GM23338 (cell line): ENCODE measurements around the gene RAC2. TPM values are rescaled to one million over a fixed set of nuclear protein-coding genes. Genes with fewer than 3 reads are reported as not detected.

Experiments
- ATAC-seq: fragments of 200-7000 bp; cut with Tn5 transposase; 3 replicates; pipeline ENCODE4 v1.9.1; 2020
- DNase-seq: peaks from one replicate; pipeline ENCODE4 v3.0.0-alpha.2; 2015; ENCODE audit warnings: low spot score
- H2AFZ ChIP-seq: fragments of 200-600 bp; sonication (generic); 2 replicates; pipeline ENCODE4 v1.8.0; 2016; ENCODE audit warnings: antibody characterized with exemption, mild to moderate bottlenecking, moderate library complexity
- H3F3A ChIP-seq: fragments of 200-600 bp; sonication (generic); replicated peaks from 2 replicates; pipeline ENCODE4 v1.8.0; 2017; ENCODE audit warnings: antibody characterized with exemption, mixed run types, low read depth
- H3K27ac ChIP-seq: fragments of 200-600 bp; sonication (generic); 2 replicates; pipeline ENCODE4 v1.6.1; 2016; ENCODE audit warnings: low read depth
- H3K27me3 ChIP-seq: fragments of 200-600 bp; sonication (generic); 2 replicates; pipeline ENCODE4 v1.8.0; 2016; ENCODE audit warnings: mild to moderate bottlenecking, mixed run types, moderate library complexity; ENCODE audit not compliant: insufficient read depth
- H3K36me3 ChIP-seq: fragments of 200-600 bp; sonication (generic); 2 replicates; pipeline ENCODE4 v1.8.0; 2016; ENCODE audit warnings: mild to moderate bottlenecking; ENCODE audit not compliant: insufficient read depth
- H3K4me1 ChIP-seq: fragments of 200-600 bp; sonication (generic); 2 replicates; pipeline ENCODE4 v1.8.0; 2016; ENCODE audit warnings: mild to moderate bottlenecking, moderate library complexity; ENCODE audit not compliant: insufficient read depth
- H3K4me2 ChIP-seq: fragments of 200-600 bp; sonication (generic); 2 replicates; pipeline ENCODE4 v1.7.1; 2017; ENCODE audit warnings: mixed run types
- H3K4me3 ChIP-seq: fragments of 200-600 bp; sonication (generic); 2 replicates; pipeline ENCODE4 v1.6.1; 2016; ENCODE audit warnings: mixed run types
- H3K79me2 ChIP-seq: fragments of 200-600 bp; sonication (generic); replicated peaks from 2 replicates; pipeline ENCODE4 v1.8.0; 2017; ENCODE audit warnings: mild to moderate bottlenecking; ENCODE audit not compliant: insufficient read depth
- H3K9me2 ChIP-seq: fragments of 200-600 bp; sonication (generic); 2 replicates; pipeline ENCODE4 v1.8.0; 2017; ENCODE audit not compliant: insufficient read depth
- H4K20me1 ChIP-seq: fragments of 200-600 bp; sonication (generic); replicated peaks from 2 replicates; pipeline ENCODE4 v1.8.0; 2017; ENCODE audit warnings: mild to moderate bottlenecking; ENCODE audit not compliant: insufficient read depth
- H3K27ac Mint-ChIP-seq: 2 replicates; pipeline ENCODE4 v1.8.0; 2020; ENCODE audit warnings: inconsistent platforms, mild to moderate bottlenecking, moderate library complexity, mixed read lengths
- H3K27me3 Mint-ChIP-seq: 3 replicates; pipeline ENCODE4 v1.8.0; 2022; ENCODE audit warnings: low read depth, mild to moderate bottlenecking, moderate library complexity, mixed read lengths, inconsistent platforms; ENCODE audit not compliant: insufficient read depth, poor library complexity
- H3K36me3 Mint-ChIP-seq: 3 replicates; pipeline ENCODE4 v1.8.0; 2021; ENCODE audit warnings: low read depth, mild to moderate bottlenecking, inconsistent platforms, moderate library complexity, mixed read lengths
- H3K4me1 Mint-ChIP-seq: 3 replicates; pipeline ENCODE4 v1.8.0; 2020; ENCODE audit warnings: mild to moderate bottlenecking, inconsistent platforms, mixed read lengths
- H3K4me3 Mint-ChIP-seq: 3 replicates; pipeline ENCODE4 v1.8.0; 2021; ENCODE audit warnings: moderate library complexity, mild to moderate bottlenecking, inconsistent platforms, mixed read lengths
- H3K9me3 Mint-ChIP-seq: 3 replicates; pipeline ENCODE4 v1.8.0; 2020; ENCODE audit warnings: moderate library complexity, mild to moderate bottlenecking, inconsistent platforms, mixed read lengths
- CREB1 ChIP-seq: fragments of 250-450 bp; sonication (Bioruptor Pico); IDR thresholded peaks from 2 replicates; pipeline ENCODE4 v1.5.0; 2020; ENCODE audit warnings: low read depth, mild to moderate bottlenecking, moderate library complexity
- EZH2 ChIP-seq: fragments of 200-600 bp; sonication (generic); IDR thresholded peaks from one replicate; pipeline ENCODE4 v1.8.0; 2017; ENCODE audit warnings: antibody characterized with exemption, mild to moderate bottlenecking, low read depth; ENCODE audit not compliant: unreplicated experiment
- EZH2phosphoT487 ChIP-seq: fragments of 200-600 bp; sonication (generic); IDR thresholded peaks from one replicate; pipeline ENCODE4 v1.8.1; 2018; ENCODE audit warnings: antibody characterized with exemption; ENCODE audit not compliant: unreplicated experiment
- JUNB ChIP-seq: IDR thresholded peaks from one replicate; pipeline ENCODE4 v1.6.1; 2016; ENCODE audit warnings: antibody characterized with exemption; ENCODE audit not compliant: unreplicated experiment
- NANOG ChIP-seq: IDR thresholded peaks from 2 replicates; pipeline ENCODE4 v1.6.1; 2016; ENCODE audit warnings: antibody characterized with exemption, borderline replicate concordance
- POLR2AphosphoS5 ChIP-seq: IDR thresholded peaks from 2 replicates; pipeline ENCODE4 v1.6.1; 2016; ENCODE audit warnings: antibody characterized with exemption, low read depth
- ZNF114 ChIP-seq: fragments of 250-450 bp; sonication (Bioruptor Pico); IDR thresholded peaks from 2 replicates; pipeline ENCODE4 v1.5.0; 2020; ENCODE audit warnings: mild to moderate bottlenecking, moderate library complexity
- ZNF331 ChIP-seq: fragments of 250-450 bp; sonication (Bioruptor Pico); IDR thresholded peaks from 2 replicates; pipeline ENCODE4 v1.5.0; 2020; ENCODE audit warnings: low read depth, mild to moderate bottlenecking, moderate library complexity
- polyA plus RNA-seq: library from polyadenylated mRNA; unstranded; fragments of >200 nt; fragmentation: Nextera tagmentation; extraction: Ambion mirVana; gene quantifications from 2 replicates; pipeline ENCODE4 v1.2.1, GENCODE V29; 2016
- total RNA-seq: library from RNA; depleted of rRNA; stranded (reverse); fragments of >200 nt; shearing (Covaris generic); gene quantifications from 2 replicates; pipeline ENCODE4 v1.2.3, GENCODE V29; 2014
- TF ChIP-seq, protein P1 (sequence below): IDR thresholded peaks from 2 replicates; pipeline ENCODE4 v1.6.1; 2016; ENCODE audit warnings: antibody characterized with exemption
- TF ChIP-seq, protein P2 (sequence below), 2 experiments: fragments of 200-600 bp in 1 of 2; sonication (generic) in 1 of 2; conservative IDR thresholded peaks; 2 replicates each; pipeline versions ENCODE4 v1.5.1 to v1.6.1; 2016 to 2017; ENCODE audit warnings: antibody characterized with exemption in 2 of 2, low read depth in 2 of 2, mild to moderate bottlenecking in 2 of 2, moderate library complexity in 1 of 2
- TF ChIP-seq, protein P3 (sequence below): IDR thresholded peaks from one replicate; pipeline ENCODE4 v1.6.1; 2018; ENCODE audit warnings: antibody characterized with exemption; ENCODE audit not compliant: unreplicated experiment

RAC2 gene
- total and polyA plus RNA-seq, 2 experiments from 2014 or later, result 2.4 to 2.7 TPM

DNA sequence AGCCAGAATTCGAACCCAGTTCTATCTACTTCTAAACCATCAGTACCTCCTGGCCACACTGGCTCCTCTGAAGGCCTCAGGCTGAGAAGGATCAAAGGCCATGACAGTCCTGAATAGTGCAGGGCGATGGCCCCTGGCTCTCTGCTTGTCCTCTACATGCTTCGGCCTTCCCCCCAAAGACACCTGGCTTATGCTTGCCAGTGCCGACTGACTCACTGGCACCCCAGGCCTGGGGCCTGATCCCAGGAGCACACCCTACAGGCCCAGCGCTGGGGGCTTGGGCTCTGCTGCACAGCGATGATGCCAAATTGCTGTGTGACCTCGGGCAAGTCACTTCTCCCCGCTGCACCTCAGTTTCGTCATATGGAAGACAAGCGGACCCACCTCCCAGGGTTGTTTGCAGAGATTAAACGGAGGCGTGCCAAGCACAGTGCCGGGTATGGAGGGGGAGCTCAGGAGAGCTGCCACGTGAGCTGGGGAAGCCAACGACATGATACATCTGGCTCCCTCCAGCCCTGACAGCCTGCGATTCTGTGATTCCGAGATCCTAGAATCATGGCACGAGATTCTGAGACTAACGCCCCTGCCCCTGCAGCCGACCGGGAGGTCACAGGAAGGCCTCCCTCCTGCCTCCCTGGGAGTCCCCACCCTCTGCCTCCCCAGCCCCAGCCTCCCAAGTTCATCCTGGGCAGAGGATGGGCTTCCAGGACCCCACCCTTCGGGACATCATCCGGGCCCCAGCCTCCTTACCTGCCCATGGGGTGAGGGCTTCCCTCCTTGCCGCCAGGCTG is 32.8 kb downstream of the RAC2 start (continued):
- TF ChIP-seq, protein P1, sequence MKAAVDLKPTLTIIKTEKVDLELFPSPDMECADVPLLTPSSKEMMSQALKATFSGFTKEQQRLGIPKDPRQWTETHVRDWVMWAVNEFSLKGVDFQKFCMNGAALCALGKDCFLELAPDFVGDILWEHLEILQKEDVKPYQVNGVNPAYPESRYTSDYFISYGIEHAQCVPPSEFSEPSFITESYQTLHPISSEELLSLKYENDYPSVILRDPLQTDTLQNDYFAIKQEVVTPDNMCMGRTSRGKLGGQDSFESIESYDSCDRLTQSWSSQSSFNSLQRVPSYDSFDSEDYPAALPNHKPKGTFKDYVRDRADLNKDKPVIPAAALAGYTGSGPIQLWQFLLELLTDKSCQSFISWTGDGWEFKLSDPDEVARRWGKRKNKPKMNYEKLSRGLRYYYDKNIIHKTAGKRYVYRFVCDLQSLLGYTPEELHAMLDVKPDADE, result no peak
- TF ChIP-seq EZH2phosphoT487 (no peak), CREB1 (CRISPR knock-in tag) (no peak), EZH2 (no peak)
- TF ChIP-seq, protein P2, sequence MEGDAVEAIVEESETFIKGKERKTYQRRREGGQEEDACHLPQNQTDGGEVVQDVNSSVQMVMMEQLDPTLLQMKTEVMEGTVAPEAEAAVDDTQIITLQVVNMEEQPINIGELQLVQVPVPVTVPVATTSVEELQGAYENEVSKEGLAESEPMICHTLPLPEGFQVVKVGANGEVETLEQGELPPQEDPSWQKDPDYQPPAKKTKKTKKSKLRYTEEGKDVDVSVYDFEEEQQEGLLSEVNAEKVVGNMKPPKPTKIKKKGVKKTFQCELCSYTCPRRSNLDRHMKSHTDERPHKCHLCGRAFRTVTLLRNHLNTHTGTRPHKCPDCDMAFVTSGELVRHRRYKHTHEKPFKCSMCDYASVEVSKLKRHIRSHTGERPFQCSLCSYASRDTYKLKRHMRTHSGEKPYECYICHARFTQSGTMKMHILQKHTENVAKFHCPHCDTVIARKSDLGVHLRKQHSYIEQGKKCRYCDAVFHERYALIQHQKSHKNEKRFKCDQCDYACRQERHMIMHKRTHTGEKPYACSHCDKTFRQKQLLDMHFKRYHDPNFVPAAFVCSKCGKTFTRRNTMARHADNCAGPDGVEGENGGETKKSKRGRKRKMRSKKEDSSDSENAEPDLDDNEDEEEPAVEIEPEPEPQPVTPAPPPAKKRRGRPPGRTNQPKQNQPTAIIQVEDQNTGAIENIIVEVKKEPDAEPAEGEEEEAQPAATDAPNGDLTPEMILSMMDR (conservative IDR thresholded peaks at IDR 0.05; ENCODE audit: low read depth in 2 of 2), result no peak

DNA sequence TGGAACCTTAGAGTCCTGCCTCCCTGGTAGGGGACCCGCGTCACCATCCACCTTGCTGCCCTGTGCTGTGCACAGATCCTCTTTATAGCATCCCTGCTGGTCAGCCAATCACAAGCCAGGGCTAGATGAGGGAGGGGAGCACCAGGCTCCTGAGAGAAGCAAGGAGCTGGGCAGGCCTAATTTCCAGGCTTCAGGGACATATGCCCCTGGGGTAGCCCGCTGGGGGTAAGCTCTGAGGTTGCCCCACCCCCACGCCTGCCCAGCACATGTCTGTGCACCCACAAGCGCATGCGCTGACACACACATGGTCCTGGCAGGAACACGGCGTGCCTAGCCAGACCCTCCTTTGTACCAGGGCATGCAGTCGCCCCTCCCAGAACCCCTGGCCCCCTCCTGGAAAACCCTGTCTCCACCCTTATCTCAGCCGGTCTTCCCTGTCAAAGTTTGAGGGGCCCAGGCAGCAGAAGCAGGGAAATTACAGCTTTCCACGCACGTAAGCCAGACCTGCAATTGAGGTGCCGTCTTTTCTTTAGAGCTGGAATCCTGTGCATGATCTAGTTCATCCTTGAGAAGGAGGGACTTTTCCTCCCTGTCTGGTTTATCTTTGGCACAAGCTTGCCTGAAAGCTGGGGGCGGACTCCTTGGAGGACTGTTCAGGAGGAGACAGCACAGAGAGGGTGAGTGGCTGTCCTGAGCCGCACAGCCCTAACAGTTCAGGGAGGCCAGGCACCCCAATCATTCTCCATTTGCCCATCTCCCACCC is 33.8 kb downstream of the RAC2 start:
- no peak overlapping the region for H2AFZ ChIP-seq
- H3K79me2 ChIP-seq, result no peaks in the 10 kb centered on the region
- H3K27me3 ChIP-seq, result no peaks in the 10 kb centered on the region
- Mint-ChIP-seq H3K4me3 (no peak overlapping the region), H3K9me3 (no peaks in the 10 kb centered on the region), H3K27me3 (peaks cover 19% of the 10 kb centered on the region), H3K4me1 (peaks cover 15% of the 10 kb centered on the region), H3K27ac (no peak overlapping the region), H3K36me3 (no peaks in the 10 kb centered on the region)
- DNase-seq, result no peak
- no peak overlapping the region for H3K4me2 ChIP-seq
- H3K36me3 ChIP-seq, result no peaks in the 10 kb centered on the region
- no peaks in the 10 kb centered on the region for H3F3A ChIP-seq
- no peaks in the 10 kb centered on the region for H3K9me2 ChIP-seq
- H3K4me1 ChIP-seq, result peaks cover 11% of the 10 kb centered on the region; the same call in 1 of the 2 replicates
- no peak overlapping the region for H3K4me3 ChIP-seq
- H4K20me1 ChIP-seq, result no peaks in the 10 kb centered on the region
- ATAC-seq, result no peak
- H3K27ac ChIP-seq, result no peak overlapping the region
- TF ChIP-seq EZH2, result no peak
- no peak for TF ChIP-seq CREB1 (CRISPR knock-in tag)
- TF ChIP-seq, protein P3, sequence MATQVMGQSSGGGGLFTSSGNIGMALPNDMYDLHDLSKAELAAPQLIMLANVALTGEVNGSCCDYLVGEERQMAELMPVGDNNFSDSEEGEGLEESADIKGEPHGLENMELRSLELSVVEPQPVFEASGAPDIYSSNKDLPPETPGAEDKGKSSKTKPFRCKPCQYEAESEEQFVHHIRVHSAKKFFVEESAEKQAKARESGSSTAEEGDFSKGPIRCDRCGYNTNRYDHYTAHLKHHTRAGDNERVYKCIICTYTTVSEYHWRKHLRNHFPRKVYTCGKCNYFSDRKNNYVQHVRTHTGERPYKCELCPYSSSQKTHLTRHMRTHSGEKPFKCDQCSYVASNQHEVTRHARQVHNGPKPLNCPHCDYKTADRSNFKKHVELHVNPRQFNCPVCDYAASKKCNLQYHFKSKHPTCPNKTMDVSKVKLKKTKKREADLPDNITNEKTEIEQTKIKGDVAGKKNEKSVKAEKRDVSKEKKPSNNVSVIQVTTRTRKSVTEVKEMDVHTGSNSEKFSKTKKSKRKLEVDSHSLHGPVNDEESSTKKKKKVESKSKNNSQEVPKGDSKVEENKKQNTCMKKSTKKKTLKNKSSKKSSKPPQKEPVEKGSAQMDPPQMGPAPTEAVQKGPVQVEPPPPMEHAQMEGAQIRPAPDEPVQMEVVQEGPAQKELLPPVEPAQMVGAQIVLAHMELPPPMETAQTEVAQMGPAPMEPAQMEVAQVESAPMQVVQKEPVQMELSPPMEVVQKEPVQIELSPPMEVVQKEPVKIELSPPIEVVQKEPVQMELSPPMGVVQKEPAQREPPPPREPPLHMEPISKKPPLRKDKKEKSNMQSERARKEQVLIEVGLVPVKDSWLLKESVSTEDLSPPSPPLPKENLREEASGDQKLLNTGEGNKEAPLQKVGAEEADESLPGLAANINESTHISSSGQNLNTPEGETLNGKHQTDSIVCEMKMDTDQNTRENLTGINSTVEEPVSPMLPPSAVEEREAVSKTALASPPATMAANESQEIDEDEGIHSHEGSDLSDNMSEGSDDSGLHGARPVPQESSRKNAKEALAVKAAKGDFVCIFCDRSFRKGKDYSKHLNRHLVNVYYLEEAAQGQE, result no peak
- no peak for TF ChIP-seq EZH2phosphoT487
- TF ChIP-seq NANOG, result no peak
- TF ChIP-seq ZNF114 (CRISPR knock-in tag), result no peak
- TF ChIP-seq POLR2AphosphoS5, result no peak
- TF ChIP-seq JUNB, result no peak
- TF ChIP-seq, protein P2 (conservative IDR thresholded peaks at IDR 0.05; ENCODE audit: low read depth in 2 of 2), result no peak
- TF ChIP-seq ZNF331 (CRISPR knock-in tag), result no peak
